ENCODE measurements around the gene SMNDC1. TPM values are rescaled to one million over a fixed set of nuclear protein-coding genes. Genes with fewer than 3 reads are reported as not detected.

SMNDC1 gene
- total RNA-seq, 6 donors from 2014 or later, result 13.5 to 28.2 (median 22.9) TPM

- DNase-seq (no peak), ATAC-seq (ENCODE audit: low FRiP score in 2 of 2) (no peak)
- Histone ChIP-seq H3K9me3 (peaks cover 0 to 18% (median 14%) of the 10 kb centered on the region in 4 donors), H3K4me3 (no peak overlapping the region), H3K27ac (no peak overlapping the region), H3K36me3 (no peaks in the 10 kb centered on the region), H3K27me3 (no peaks in the 10 kb centered on the region), H3K4me1 (peaks cover 0 to 2% (median under 1%) of the 10 kb centered on the region in 4 donors)
- WGBS, 2 donors, result 91% methylated on average over 6 of the region's 6 CpGs
- TF ChIP-seq POLR2A (IDR thresholded peaks at IDR 0.05), result no peak
- TF ChIP-seq POLR2AphosphoS5 (IDR thresholded peaks at IDR 0.05), result no peak
- TF ChIP-seq CTCF (IDR thresholded peaks at IDR 0.05), result no peak
- no peak for TF ChIP-seq EP300 (IDR thresholded peaks at IDR 0.05)
Observed at GRCh38 chr10:110330675-110331074, 26.0 kb upstream of the SMNDC1 start.

- Histone ChIP-seq H3K9me3 (peaks cover 0 to 18% (median 14%) of the 10 kb centered on the region in 4 donors), H3K27ac (no peak overlapping the region), H3K27me3 (no peaks in the 10 kb centered on the region), H3K36me3 (no peaks in the 10 kb centered on the region), H3K4me1 (no peaks in the 10 kb centered on the region), H3K4me3 (no peak overlapping the region)
- TF ChIP-seq CTCF (IDR thresholded peaks at IDR 0.05) (no peak), EP300 (IDR thresholded peaks at IDR 0.05) (no peak), POLR2AphosphoS5 (IDR thresholded peaks at IDR 0.05) (no peak), POLR2A (IDR thresholded peaks at IDR 0.05) (no peak)
- DNase-seq, result no peak
- ATAC-seq (ENCODE audit: low FRiP score in 2 of 2), result no peak
- 92 to 93% methylated on average over 5 of the region's 5 CpGs for WGBS, 2 donors
Observed at GRCh38 chr10:110327262-110327914, 22.7 kb upstream of the SMNDC1 start.

- Histone ChIP-seq H3K36me3 (no peaks in the 10 kb centered on the region), H3K4me3 (no peak overlapping the region), H3K9me3 (peaks cover 0 to 16% (median 12%) of the 10 kb centered on the region in 4 donors), H3K4me1 (no peaks in the 10 kb centered on the region), H3K27ac (no peak overlapping the region), H3K27me3 (no peaks in the 10 kb centered on the region)
- no peak for ATAC-seq (ENCODE audit: low FRiP score in 2 of 2)
- no peak for DNase-seq
- 80 to 81% methylated on average over 4 of the region's 4 CpGs for WGBS, 2 donors
- TF ChIP-seq POLR2AphosphoS5 (IDR thresholded peaks at IDR 0.05) (no peak), CTCF (IDR thresholded peaks at IDR 0.05) (no peak), EP300 (IDR thresholded peaks at IDR 0.05) (no peak), POLR2A (IDR thresholded peaks at IDR 0.05) (no peak)
Observed at GRCh38 chr10:110326351-110327032, 21.8 kb upstream of the SMNDC1 start.

- 31 to 34% methylated on average over 3 of the region's 3 CpGs for WGBS, 2 donors
- H3K27me3 ChIP-seq, result no peaks in the 10 kb centered on the region
- H3K4me1 ChIP-seq, result no peaks in the 10 kb centered on the region
- H3K9me3 ChIP-seq, result peaks cover 0 to 3% (median 0%) of the 10 kb centered on the region in 4 donors
- no peak for ATAC-seq (ENCODE audit: low FRiP score in 2 of 2)
- DNase-seq, result no peak
- TF ChIP-seq POLR2AphosphoS5 (IDR thresholded peaks at IDR 0.05) (no peak), EP300 (IDR thresholded peaks at IDR 0.05) (no peak), POLR2A (IDR thresholded peaks at IDR 0.05) (no peak), CTCF (IDR thresholded peaks at IDR 0.05) (no peak)
- H3K27ac ChIP-seq, result no peak overlapping the region
- no peaks in the 10 kb centered on the region for H3K36me3 ChIP-seq
- H3K4me3 ChIP-seq, result no peak overlapping the region
Observed at GRCh38 chr10:110324805-110325280, 20.1 kb upstream of the SMNDC1 start.
